SKM-1 (cell line): Measurements from ENCODE around the gene RACGAP1.
A peak's percentile ranks its signal among the peaks of the same experiment; 100 is the strongest.

Experiments
- DNase-seq: peaks from one replicate; lab custom pipeline; 2025; ENCODE audit not compliant: unreplicated experiment; lab: John Stamatoyannopoulos, UW

Gene RACGAP1

DNA sequence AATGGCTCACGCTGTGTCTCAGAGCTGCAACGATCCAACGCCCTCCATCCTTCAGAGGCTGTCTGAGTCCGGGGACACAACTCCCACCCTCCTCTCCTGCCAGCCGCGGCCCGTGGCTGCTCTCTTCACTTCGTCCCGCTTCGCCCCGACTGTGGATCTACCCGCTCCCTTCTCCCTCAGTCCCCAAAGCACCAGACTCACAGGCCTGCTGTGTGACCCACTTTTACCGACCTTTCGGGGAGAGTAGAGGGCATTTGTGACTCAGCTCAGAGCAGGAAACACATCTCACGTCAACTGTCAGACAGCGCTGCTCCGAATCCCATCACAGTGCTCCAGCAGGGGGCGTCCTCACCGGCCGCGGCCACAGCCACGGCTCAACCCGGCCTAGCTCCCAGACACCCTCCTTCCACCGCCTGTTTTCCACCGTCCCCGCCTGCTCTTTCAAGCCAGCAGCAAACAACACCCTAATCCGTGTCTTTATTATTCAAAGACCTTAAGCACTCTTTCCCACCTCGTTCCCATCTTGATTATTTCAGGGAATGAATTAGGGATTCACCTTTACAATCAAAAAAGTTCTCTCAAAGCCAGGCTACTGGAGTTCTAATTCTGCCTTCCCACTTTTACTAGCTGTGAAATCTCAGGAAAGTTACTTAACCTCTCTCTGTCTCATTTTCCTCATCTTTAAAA lies 79.8 kb downstream of the RACGAP1 start:
- DNase-seq = peak; percentile 34

- DNase-seq = no peak
Observed at GRCh38 chr12:49944718-49945117, 80.6 kb downstream of the RACGAP1 start.

- no peak for DNase-seq
Observed at GRCh38 chr12:49944046-49944445, 81.2 kb downstream of the RACGAP1 start.

- DNase-seq = no peak
Observed at GRCh38 chr12:49943625-49943960, 81.7 kb downstream of the RACGAP1 start.

GRCh38 chr12:49942921-49943624 lies 82.2 kb downstream of the RACGAP1 start:
- no peak for DNase-seq

DNA sequence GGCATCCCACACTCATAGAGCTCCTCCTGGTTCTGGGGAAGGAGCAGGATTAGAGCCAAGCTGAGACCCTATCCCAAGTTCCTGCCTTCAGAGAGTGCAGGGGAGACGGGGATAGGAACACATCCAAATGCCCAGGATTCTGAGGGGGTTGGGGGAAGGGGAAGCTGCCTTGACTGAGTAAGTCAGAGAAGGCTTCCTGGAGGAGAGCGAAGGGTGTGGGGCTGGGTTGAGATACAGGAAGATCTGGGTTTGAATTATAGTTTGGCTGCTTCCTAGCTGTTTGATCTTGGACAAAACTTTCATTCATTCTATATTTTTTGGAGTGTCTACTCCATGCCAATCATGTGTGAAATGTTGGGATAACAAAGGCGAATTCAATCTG lies 82.8 kb downstream of the RACGAP1 start:
- no peak for DNase-seq

- no peak for DNase-seq
Observed at GRCh38 chr12:49941556-49942511, 83.5 kb downstream of the RACGAP1 start.

GRCh38 chr12:49939707-49940106 lies 85.6 kb downstream of the RACGAP1 start:
- DNase-seq = no peak

DNA sequence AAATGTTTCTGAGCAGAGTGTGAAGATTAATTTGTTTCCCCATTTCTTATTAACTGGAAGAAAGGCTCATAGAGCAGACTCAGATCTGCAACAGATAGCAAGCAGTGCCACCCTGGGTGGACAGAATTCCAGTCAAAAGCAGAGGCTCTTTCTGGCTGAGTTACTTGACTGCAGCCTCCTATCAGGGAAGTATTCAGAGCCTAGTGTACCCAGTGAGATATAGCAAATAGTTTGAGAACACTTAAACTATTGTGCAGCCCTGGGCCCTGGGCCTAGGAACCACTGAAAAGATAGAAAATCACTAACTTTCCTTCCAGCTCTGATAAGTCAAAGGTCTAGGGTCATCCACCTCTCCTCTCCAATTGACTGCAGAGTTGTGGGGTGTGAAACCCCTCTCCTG lies 86.0 kb downstream of the RACGAP1 start:
- DNase-seq = no peak
